HUES6 (cell line): Measurements from ENCODE around the gene SLC27A2.
"Not testable (repeated sequence)": the region's sequence is repeated elsewhere in the genome, so short reads cannot be mapped to it uniquely, and the experiment has no call there.

Experiments
- H3K27ac ChIP-seq: 2 replicates; pipeline ENCODE4 v1.7.0; 2013; ENCODE audit warnings: low read depth, mild to moderate bottlenecking, low read length, inconsistent platforms
- H3K27me3 ChIP-seq: 2 replicates; pipeline ENCODE4 v1.6.1; 2013; ENCODE audit warnings: low read length; ENCODE audit not compliant: control insufficient read depth, insufficient read depth
- H3K36me3 ChIP-seq: 2 replicates; pipeline ENCODE4 v1.6.1; 2013; ENCODE audit warnings: low read length; ENCODE audit not compliant: control insufficient read depth, insufficient read depth
- H3K4me1 ChIP-seq: 2 replicates; pipeline ENCODE4 v1.6.1; 2013; ENCODE audit warnings: low read length; ENCODE audit not compliant: control insufficient read depth, insufficient read depth
- H3K4me3 ChIP-seq: 2 replicates; pipeline ENCODE4 v1.5.1; 2013; ENCODE audit warnings: low read depth, low read length
- H3K9ac ChIP-seq: one replicate; pipeline ENCODE4 v1.6.1; 2013; ENCODE audit warnings: mild to moderate bottlenecking, low read length
- H3K9me3 ChIP-seq: 2 replicates; pipeline ENCODE4 v1.6.1; 2013; ENCODE audit warnings: low read depth, low read length; ENCODE audit not compliant: control insufficient read depth, insufficient read depth

Gene SLC27A2

DNA sequence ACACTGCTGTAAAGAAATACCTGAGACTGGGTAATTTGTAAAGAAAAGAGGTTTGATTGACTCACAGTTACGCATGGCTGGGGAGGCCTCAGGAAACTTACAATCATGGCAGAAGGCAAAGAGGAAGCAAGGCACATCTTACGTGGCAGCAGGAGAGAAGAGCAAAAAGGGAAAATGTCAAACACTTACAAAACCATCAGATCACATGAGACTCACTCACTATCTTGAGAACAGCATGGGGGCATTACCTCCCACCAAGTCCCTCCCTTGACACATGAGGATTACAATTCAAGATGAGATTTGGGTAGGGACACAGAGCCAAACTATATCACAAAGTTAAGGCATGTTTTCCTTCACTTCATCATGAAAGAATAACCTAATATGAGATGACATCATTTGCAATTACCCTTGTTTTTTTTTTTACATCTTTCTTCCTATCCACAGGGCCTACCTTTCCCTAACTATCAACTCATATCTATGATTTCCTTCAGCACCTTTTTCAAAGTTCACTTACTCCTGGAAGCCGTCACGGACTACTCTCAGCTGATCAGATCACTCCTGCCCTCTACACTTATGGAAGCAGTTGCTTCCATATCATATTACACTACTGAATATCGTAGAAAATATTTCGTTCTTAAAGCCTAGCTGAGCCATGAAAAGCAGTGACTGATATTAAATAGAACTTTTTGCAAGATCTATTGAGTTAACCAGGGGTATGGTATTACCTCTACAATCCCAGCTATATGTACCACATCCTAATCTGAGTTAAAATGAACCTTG lies 37.5 kb upstream of the SLC27A2 start:
- 0 out of 2 replicates have a peak, but pooled peaks cover 2% of the 10 kb centered on the region for H3K4me1 ChIP-seq
- H3K27me3 ChIP-seq: no peaks in the 10 kb centered on the region
- 0 out of 2 replicates have a peak overlapping the region, but pooled peaks have one; percentile 19 for H3K27ac ChIP-seq
- no peaks in the 10 kb centered on the region for H3K36me3 ChIP-seq
- no peak overlapping the region for H3K9ac ChIP-seq
- H3K4me3 ChIP-seq: no peak overlapping the region
- no peaks in the 10 kb centered on the region for H3K9me3 ChIP-seq

DNA sequence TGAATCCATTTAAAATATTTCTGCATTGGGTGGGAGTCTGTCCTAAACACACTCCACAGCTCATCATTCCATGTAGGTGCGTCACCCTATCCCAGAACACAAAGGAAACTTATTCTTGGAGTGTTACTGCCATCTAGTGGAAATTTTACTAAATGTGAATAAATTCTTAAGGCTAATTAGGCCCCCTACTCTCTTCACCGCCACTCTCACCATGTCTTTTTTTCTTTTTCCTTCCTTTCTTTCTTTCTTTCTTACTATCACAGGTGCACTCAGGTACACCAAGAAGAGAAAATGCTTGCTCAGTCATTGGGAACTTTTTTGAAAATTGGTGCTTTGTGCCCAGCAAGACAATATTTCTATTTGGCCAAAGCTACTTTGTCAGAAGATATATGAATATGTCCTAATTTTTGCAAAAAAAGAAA lies 36.5 kb upstream of the SLC27A2 start:
- no peak overlapping the region for H3K27ac ChIP-seq
- 0 out of 2 replicates have a peak, but pooled peaks cover 2% of the 10 kb centered on the region for H3K4me1 ChIP-seq
- no peak overlapping the region for H3K9ac ChIP-seq
- H3K27me3 ChIP-seq: no peaks in the 10 kb centered on the region
- no peaks in the 10 kb centered on the region for H3K36me3 ChIP-seq
- H3K9me3 ChIP-seq: no peaks in the 10 kb centered on the region
- H3K4me3 ChIP-seq: no peak overlapping the region

DNA sequence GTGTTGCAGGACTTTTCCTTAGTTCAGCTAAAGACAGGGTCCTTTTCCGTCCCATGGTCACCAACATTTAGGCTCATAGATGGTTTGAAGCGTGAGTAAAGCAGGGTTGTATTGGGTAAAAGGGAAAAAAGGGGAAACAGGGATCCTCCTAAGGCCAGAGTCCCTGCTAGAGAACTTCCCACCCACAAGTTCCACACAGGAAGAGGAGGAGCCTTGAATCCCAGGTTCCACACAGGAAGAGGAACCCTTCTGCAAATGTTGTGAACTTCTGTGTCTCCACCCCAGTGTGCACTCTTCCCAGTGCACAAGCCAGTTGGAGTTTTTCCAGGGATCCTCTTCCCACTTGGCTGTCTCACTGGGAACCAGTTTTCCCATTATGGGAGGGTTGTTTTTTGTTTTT lies 35.4 kb upstream of the SLC27A2 start:
- H3K36me3 ChIP-seq: no peaks in the 10 kb centered on the region
- 0 out of 2 replicates have a peak, but pooled peaks cover 2% of the 10 kb centered on the region for H3K4me1 ChIP-seq
- H3K9ac ChIP-seq: no peak overlapping the region
- no peak overlapping the region for H3K27ac ChIP-seq
- H3K4me3 ChIP-seq: no peak overlapping the region
- no peaks in the 10 kb centered on the region for H3K9me3 ChIP-seq
- no peaks in the 10 kb centered on the region for H3K27me3 ChIP-seq

DNA sequence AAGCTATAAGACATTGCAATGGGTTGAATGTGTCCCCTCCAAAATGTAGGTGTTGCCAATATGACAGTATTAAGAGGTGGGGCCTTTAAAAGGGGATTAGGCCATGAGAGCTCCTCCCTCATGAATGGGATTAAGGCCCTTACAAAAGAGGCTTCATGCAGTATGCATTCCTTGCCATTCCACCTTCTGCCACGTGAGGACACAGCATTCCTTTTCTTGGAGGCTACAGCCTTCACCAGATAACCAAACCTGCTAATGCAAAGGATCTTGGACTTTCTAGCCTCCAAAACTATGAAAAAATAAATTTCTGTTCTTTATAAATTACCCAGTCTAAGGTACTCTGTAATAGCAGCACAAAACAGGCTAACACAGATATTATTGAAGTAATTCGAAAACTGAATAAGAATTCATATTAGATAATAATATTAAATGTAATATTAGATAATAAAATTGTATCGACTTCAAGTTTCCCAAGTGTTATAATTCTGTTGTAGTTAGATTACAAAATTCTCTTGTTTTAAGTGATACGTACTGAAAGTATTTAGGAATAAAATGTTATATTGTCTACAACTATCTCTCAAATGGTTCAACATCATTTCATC lies 33.5 kb upstream of the SLC27A2 start:
- no peaks in the 10 kb centered on the region for H3K9me3 ChIP-seq
- H3K27me3 ChIP-seq: no peaks in the 10 kb centered on the region
- H3K27ac ChIP-seq: no peak overlapping the region
- H3K4me3 ChIP-seq: no peak overlapping the region
- no peak overlapping the region for H3K9ac ChIP-seq
- 0 out of 2 replicates have a peak, but pooled peaks cover 2% of the 10 kb centered on the region for H3K4me1 ChIP-seq
- no peaks in the 10 kb centered on the region for H3K36me3 ChIP-seq

DNA sequence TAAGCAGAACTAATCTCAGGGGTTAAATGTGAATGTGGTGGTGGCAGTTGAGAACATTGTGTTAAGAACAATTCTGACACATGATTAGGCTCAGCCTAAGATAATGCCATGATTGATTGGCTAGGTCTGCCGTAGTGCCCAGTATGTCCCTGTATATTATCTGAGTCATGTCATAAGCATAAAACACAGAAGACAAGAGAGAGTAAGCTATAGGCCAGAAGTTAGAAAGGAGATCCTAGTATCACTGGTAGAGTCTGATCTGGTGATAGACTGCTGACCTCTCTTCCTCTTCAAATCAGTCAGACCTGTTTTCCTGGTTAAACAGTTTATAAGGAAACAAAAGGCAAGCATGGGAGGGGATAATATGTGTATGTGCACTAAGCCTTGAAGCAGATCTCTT lies 32.9 kb upstream of the SLC27A2 start:
- no peaks in the 10 kb centered on the region for H3K9me3 ChIP-seq
- H3K4me3 ChIP-seq: no peak overlapping the region
- 0 out of 2 replicates have a peak, but pooled peaks cover 2% of the 10 kb centered on the region for H3K4me1 ChIP-seq
- H3K36me3 ChIP-seq: no peaks in the 10 kb centered on the region
- H3K27ac ChIP-seq: no peak overlapping the region
- H3K27me3 ChIP-seq: no peaks in the 10 kb centered on the region
- H3K9ac ChIP-seq: no peak overlapping the region

DNA sequence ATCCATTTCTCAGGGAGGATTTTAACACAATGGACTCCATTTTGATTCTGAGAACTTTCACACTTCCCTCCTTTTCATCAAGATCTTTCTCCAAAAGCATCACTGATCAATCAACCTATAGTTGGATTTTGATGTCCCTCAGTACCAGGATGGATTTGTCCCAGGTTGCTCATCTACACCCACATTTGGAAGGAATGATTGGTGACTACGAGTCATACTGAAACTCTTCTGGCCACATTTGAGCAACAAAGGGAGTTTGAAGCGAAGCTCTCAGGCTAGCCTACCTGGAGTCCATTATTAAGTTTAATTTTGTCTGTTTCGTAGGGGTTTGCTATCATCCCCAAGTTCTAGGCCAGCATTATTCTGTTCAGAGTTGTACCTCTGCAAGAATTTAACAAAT lies 31.6 kb upstream of the SLC27A2 start:
- Histone ChIP-seq H3K36me3 (no peaks in the 10 kb centered on the region), H3K9ac (no peak overlapping the region), H3K27ac (no peak overlapping the region), H3K9me3 (no peaks in the 10 kb centered on the region), H3K27me3 (no peaks in the 10 kb centered on the region), H3K4me1 (no peaks in the 10 kb centered on the region), H3K4me3 (no peak overlapping the region)

DNA sequence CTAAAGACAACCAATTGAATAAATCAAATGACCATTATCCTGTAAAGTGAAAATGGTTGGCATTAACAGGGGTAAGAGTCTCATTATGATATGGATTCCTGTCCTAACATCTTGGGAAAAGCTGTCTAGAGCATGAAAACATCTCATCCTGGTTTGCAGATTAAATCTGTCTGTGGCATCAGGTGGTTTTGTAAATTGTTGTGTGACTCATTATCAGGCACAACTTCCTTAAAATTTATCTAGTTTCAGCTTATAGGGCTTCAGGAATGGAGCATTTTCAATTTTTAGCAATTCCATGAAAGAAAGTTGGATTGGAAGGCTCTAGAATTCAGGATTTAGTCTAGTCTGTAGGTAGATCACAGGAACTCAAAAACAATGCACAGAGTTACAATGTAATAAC lies 31.1 kb upstream of the SLC27A2 start:
- no peaks in the 10 kb centered on the region for H3K9me3 ChIP-seq
- H3K4me1 ChIP-seq: no peaks in the 10 kb centered on the region
- no peaks in the 10 kb centered on the region for H3K36me3 ChIP-seq
- no peak overlapping the region for H3K27ac ChIP-seq
- no peak overlapping the region for H3K9ac ChIP-seq
- no peak overlapping the region for H3K4me3 ChIP-seq
- no peaks in the 10 kb centered on the region for H3K27me3 ChIP-seq

DNA sequence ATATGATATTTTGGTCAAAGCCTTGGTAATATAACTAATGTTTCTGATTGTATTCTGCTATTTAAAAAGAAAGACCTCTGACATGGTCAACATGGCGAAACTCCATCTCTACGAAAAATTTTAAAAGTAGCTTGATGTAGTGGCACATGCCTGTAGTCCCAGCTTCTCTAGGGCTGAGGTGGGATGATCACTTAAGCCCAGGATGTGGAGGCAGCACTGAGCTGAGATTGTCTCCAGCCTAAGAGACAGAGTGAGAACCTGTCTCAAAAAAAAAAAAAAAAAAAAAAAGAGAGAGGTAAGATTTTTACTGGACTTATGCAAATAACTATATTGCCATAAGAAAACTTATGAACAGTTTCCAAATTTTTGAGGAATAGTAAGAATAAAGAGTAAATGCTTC lies 30.5 kb upstream of the SLC27A2 start:
- H3K9ac ChIP-seq: no peak overlapping the region
- H3K9me3 ChIP-seq: no peaks in the 10 kb centered on the region
- no peak overlapping the region for H3K27ac ChIP-seq
- H3K27me3 ChIP-seq: no peaks in the 10 kb centered on the region
- H3K4me1 ChIP-seq: no peaks in the 10 kb centered on the region
- no peak overlapping the region for H3K4me3 ChIP-seq
- H3K36me3 ChIP-seq: no peaks in the 10 kb centered on the region

DNA sequence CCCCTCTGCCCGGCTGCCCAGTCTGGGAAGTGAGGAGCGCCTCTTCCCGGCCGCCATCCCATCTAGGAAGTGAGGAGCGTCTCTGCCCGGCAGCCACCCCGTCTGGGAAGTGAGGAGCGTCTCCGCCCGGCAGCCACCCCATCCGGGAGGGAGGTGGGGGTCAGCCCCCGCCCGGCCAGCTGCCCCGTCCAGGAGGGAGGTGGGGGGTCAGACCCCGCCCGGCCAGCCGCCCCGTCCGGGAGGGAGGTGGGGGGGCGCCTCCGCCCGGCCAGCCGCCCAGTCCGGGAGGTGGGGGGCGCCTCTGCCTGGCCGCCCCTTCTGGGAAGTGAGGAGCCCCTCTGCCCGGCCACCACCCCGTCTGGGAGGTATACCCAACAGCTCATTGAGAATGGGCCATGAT lies 23.8 kb upstream of the SLC27A2 start:
- H3K4me1 ChIP-seq, H3K4me3 ChIP-seq, H3K27ac ChIP-seq, H3K27me3 ChIP-seq, H3K36me3 ChIP-seq, H3K9me3 ChIP-seq, H3K9ac ChIP-seq: not testable (repeated sequence)

DNA sequence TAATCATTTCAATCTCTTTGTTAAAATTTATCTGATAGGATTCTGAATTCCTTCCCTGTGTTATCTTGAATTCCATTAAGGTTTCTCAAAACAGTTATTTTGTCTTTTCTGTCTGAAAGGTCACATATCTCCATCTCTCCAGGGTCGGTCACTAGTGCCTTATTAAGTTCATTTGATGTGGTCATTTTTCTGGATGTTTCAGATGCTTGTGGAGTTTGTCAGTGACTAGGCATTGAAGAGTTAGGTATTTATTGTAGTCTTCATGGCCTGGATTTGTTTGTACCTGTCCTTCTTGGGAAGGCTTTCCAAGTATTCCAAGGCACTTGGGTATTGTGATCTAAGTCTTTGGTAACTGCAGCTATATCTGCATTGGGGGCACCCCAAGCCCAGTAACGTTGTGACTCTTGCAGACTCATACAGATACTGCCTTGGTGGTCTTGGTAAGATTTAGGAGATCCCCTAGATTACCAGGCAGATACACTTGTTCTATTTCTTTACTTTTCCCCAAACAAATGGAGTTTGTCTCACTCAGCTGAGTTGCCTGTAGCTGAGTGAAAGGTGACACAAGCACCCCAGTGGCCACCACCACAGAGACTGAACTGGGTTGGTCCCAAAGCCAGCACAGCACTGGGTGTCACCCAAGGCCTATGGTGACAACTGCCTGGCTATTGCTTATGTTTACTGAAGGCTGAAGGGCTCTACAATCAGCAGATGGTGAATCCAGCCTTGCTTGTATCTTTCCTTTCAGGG lies 18.9 kb upstream of the SLC27A2 start:
- H3K27ac ChIP-seq: no peak overlapping the region
- H3K4me1 ChIP-seq: no peaks in the 10 kb centered on the region
- no peak overlapping the region for H3K4me3 ChIP-seq
- H3K27me3 ChIP-seq: no peaks in the 10 kb centered on the region
- no peak overlapping the region for H3K9ac ChIP-seq
- peaks cover 5% of the 10 kb centered on the region for H3K9me3 ChIP-seq
- no peaks in the 10 kb centered on the region for H3K36me3 ChIP-seq
